ENCODE data around the gene RIPOR2. TPM values are rescaled to one million over a fixed set of nuclear protein-coding genes. Genes with fewer than 3 reads are reported as not detected.
"Not testable (repeated sequence)": the region's sequence is repeated elsewhere in the genome, so short reads cannot be mapped to it uniquely, and the experiment has no call there.

RIPOR2 gene
- total RNA-seq, 1 experiment from 2014 or later = not detected

DNA sequence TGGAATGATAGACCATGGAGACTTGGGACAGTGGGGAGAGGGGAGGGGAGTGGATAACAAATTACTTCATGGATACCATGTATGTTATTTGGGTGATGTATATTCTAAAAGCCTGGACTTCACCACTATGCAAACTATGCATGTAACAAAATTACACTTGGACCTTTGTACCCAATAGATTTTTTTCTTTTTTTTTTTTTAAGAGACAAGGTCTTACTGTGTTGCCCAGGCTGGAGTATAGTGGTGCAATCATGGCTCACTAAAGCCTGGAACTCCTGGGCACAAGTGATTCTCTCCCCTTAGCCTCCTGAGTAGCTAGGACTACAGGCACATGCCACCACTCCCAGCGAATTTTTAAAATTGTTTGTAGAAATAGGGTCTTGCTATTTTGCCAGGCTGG lies 45.3 kb downstream of the RIPOR2 start:
- in situ Hi-C loops (cut with HindIII; ENCODE audit: low sequenced_read_pairs) = no loop called here

DNA sequence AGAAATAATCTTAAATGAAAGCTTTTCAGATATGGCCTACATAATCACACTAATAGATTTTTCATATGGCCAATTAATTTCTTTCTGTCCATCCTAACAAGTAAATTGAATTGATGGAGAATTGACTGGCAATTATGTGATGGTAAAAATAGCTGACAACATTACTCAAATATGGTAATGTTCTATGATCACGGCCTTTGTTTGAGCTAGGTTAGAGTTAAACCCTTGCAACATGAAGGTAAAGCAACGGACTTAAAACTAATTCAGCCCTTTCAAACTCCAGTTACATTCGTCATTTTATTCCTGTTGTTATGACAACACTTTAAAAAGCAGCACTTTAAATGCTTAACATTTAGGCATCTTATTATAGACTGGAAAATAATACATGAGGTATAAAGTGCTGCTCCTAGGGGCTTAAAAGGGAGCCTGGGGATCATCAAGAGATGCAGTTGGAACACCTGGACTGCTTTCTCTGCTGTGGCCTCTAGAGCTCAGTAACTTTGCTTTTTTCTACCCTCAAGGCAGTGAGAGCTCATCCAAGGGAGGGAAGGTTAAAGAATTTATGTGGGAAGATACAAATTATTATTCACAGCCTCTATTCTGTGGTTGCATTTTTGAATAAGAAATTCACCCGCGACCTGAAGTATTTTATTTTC lies 46.9 kb downstream of the RIPOR2 start:
- no peak for DNase-seq (ENCODE audit: low spot score)
- in situ Hi-C loops (cut with HindIII; ENCODE audit: low sequenced_read_pairs) = no loop called here

More for the DNA sequence above, 45.3 kb downstream of the RIPOR2 start:
- DNase-seq (ENCODE audit: low spot score) = no peak

DNA sequence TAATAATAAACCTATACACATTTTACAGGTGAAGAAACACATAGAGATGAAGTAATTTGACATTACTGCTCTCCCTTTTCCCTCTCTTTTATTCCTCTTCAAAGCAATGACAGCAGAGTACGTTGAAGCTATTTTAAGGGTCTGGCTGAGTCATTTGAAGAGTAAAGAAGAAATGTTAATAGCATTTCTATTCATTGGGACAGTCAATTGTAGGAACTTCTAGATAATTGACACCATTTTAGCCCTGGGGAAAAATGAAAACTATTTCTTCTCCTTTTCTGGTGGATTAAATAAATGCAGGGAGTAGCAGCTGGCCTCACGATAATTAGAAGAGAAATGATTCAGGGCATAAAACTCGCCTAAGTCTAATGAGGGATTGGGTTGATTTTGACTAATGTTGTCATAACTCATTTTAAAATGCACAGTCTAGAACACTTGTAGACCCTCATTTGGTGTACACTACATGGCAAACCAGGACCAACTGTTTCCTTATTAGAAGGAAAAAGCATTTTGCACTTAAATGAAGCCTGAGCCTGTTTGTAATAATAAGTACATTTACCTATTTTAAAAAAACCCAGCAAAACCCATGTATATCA lies 48.1 kb downstream of the RIPOR2 start:
- in situ Hi-C loops (cut with HindIII; ENCODE audit: low sequenced_read_pairs) = no loop called here

DNA sequence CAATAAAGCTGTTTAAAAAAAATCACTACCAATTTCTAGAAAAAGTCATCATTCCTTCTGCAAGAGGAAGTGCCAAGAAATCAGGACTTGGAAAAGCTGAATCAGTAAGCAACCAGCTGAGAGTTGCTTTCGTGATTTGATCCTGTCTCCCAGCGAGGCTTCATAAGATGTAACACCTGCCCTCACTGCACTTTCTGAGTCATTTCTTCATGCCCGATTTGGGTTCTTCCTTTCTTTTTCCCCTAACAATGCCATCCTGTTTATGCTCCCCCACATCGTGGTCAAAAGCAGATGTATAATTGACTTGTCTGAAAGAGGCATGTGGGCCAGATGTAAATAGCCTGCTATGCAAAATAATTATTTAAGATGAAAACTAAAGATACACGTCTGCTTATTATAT lies 52.1 kb downstream of the RIPOR2 start:
- in situ Hi-C loops (cut with HindIII; ENCODE audit: low sequenced_read_pairs) = no loop called here

More for the DNA sequence above, 48.1 kb downstream of the RIPOR2 start:
- DNase-seq (ENCODE audit: low spot score) = no peak

DNA sequence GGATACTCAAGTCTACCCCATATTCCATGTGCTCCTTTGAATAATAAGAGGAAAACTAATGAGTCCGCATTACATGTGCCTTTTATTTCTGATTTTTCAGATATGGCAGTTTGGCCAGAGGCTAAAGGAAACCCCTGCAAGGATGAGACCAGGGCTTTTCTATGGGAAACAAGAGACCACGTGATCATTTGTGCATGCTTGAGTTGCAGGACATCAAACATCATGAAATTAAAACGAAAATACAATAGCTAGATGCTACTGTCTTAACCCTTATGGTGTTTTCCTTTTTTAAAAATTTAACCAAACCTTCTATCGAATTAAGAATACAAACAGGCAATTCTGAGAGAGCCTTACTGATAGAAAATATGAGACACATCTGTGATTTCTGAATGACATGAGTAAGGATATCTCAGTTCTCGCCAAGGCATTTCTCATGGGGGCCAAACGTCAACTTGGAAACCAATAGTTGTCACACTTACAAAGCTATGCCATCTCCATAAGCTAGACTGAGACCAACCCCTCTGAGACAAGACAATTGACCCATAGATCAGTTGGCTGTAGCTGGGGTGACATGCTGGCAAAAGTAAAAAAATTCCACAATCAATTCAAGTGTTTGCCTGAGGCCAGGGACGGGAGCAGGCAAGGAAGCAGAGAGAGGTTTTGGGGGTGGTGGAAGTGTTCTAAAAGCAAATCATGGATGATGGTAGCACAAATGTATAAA lies 52.8 kb downstream of the RIPOR2 start:
- DNase-seq (ENCODE audit: low spot score) = no peak
- in situ Hi-C loops (cut with HindIII; ENCODE audit: low sequenced_read_pairs) = no loop called here

More for the DNA sequence above, 52.1 kb downstream of the RIPOR2 start:
- DNase-seq (ENCODE audit: low spot score) = no peak

DNA sequence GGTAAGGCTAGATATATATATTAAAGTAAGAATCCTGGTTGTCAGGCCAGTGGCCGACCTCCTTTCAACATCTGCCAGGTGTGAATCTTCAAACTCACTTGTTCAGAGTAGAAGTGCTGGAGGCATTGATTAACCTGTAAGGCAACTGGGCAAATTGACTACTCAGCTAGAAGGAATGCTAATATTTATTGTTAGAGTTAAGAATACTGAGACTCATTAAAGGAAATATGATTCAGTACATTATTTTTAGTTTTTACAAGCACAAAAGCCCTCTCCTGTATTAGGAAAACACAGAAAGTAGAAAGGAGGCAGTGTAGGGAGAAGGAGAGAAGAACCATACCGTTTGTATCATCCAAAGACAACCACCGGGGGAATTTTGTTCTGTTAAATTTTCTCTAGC lies 53.5 kb downstream of the RIPOR2 start:
- DNase-seq (ENCODE audit: low spot score) = no peak
- in situ Hi-C loops (cut with HindIII; ENCODE audit: low sequenced_read_pairs) = no loop called here

DNA sequence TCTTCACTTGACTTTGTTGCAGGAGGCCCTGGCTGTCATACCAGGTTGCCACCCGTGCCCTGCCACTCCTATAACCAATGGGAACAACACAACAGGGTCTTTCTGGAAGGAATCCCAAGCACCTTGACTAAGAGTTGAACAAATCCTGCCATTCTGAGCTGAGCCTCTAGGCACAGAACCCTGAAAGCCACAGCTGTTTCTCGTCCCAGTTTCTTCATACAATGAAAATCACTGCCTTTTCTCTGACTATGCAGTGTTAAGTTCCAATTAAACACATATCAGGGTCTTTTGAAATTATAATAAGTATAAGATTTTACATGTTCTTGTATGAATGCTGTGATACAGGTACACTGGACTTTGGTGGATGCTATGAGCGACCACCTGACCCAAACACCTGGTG lies 54.4 kb downstream of the RIPOR2 start:
- DNase-seq (ENCODE audit: low spot score) = no peak

DNA sequence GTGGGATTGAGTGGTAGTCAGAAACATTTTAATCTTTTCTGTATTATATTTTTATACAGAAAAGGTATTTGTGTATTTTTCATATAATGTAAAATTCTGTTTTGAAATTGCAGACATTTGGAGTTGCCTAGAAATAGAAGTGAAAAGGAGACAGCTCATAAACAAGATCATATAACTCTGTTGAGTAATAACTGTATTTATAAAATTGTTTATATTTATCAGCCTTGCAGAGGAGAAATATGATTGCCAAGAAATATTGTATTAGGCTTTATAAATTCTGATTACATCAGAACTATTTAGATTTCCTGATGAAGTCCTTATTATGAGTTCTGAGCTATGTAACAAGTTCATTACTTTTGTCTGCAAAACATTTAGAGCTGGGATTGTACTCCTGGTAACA lies 55.3 kb downstream of the RIPOR2 start:
- no peak for DNase-seq (ENCODE audit: low spot score)
- in situ Hi-C loops (cut with HindIII; ENCODE audit: low sequenced_read_pairs) = no loop called here

More for the DNA sequence above, 54.4 kb downstream of the RIPOR2 start:
- in situ Hi-C loops (cut with HindIII; ENCODE audit: low sequenced_read_pairs) = no loop called here

DNA sequence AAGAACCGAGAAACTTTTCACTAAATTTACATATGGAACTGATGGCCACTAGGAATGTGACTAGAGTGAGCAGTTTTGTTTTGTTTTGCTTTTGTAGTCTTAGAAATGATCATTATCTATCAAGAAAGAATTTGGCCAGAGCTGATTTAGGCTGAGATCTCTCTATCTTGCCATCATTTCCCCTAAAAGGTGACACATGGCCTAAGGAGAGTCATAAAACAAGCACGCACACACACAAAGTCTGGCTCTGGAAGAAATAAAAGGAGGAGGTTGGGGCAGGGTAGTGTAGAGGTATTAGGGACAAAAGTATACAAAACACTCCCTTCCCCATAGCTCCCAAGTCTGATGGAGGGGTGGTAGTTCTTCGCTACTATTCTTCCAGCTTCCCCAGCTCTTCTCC lies 56.4 kb downstream of the RIPOR2 start:
- in situ Hi-C loops (cut with HindIII; ENCODE audit: low sequenced_read_pairs) = no loop called here
- no peak for DNase-seq (ENCODE audit: low spot score)

DNA sequence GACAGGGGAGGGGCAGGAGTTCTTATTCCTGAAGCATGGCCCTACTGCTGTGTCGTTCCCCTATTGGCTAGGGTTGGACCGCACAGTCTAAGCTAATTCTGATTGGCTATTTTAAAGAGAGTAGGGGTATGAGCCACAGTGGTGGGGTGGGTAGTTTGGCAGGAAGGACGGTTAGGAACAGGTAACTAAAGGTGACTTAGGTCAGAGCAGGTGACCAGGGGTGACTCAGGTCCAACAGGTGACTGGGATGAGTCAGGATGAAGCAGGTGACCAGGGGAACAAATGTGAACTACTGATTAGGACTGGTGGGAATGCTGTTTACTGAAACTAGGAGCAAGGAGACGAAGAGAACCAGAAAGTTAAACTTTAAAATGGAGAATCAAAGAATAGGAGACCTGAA lies 58.0 kb downstream of the RIPOR2 start:
- in situ Hi-C loops (cut with HindIII; ENCODE audit: low sequenced_read_pairs) = not testable (repeated sequence)

DNA sequence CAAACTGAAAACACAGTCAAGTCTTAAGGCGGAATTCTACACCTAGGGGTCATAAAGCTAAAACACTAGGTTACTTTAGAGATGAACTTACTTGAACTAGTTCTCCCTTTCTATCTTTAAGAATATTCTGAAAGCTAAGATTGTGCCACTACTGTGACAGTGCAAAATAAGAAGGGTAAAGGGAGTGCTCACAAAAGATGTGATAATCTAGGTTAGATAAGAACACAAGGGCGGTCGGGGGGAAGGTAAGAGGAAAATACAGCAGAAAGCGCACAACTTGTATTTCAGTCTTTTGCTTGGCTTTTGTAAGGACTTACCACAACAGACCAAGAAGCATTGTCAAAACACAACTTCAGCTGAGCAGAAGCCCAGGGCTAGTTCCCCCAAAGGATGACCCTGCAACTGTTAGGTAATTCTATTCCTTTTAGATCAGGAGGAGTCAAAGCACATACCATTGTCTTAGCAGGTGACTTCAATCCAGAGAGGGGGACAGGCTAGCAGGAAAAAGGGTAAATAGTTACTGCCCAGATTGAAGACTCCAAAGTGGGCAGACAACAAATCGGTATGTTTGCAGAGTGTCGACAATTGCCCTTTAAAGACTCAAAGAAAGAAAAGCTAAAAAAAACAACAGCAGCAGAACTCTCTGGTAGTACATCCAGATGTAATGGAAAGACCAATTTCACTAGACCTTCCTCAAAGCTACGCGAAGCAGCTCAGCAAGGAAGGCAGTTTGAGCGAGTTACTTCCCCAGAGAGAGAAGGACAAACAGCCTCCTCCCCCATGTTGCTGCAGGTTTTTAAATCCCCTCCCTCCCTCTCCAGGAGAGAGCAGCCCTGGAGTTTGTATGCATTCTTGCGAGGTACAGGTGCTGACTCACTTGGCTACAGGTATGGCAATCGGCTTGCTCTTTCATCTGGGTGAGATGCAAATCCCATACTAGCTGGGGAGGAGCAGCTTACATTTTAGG lies 59.0 kb downstream of the RIPOR2 start:
- DNase-seq (ENCODE audit: low spot score) = no peak
- in situ Hi-C loops (cut with HindIII; ENCODE audit: low sequenced_read_pairs) = no loop called here

More for the DNA sequence above, 58.0 kb downstream of the RIPOR2 start:
- not testable (repeated sequence) for DNase-seq (ENCODE audit: low spot score)

DNA sequence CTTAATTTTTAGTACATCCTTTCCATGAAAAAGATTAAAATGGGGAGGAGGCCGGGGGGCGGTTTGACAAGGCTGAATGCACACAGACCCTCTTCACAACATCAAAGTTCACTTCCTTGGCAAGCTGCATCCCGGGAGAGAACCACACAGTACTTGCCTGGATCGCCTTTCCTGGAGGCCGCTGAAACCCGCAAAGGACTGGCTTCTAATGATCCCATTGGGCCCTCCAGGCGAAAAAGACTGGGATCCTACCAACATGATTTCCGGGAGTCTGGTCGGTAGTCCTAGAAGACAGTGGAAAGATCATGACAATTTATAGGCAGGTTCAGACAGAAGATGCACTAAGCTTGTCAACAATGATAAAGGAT lies 60.2 kb downstream of the RIPOR2 start:
- in situ Hi-C loops (cut with HindIII; ENCODE audit: low sequenced_read_pairs) = no loop called here

DNA sequence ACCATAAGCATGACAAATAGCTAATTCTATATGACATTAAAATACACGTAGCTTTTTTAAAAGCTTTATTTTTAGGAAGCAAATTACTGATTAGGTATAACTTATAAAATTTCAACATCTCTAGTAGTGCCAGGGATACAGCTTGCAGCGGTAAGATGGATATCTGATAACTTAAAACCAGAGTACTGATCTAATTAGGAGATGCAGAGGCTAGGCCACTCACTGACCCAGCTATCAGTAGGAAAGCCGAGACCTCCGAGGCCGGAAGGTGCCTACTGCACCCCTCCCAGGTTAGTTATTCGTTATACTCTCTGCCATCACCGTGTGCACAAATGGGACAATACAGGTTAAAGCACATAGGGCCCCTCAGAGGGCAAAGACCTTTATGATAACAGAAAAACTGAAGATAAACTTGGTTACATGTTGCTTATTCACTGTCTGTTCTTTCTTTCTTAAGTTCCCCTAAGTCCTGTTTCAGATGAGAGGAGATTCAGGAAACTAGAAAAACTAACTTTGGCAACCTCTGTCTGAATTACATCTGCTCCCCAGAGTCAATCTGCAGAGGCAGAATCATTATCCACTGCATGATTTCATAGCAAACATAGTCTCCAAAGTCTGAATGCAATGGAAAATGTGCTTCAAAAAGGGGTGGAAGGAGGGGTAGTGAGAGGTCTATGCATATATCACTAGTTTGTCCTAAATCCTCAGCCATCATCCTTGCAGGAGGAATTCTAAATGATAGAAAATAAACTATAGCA lies 60.8 kb downstream of the RIPOR2 start:
- DNase-seq (ENCODE audit: low spot score) = no peak

More for the DNA sequence above, 60.2 kb downstream of the RIPOR2 start:
- DNase-seq (ENCODE audit: low spot score) = no peak

DNA sequence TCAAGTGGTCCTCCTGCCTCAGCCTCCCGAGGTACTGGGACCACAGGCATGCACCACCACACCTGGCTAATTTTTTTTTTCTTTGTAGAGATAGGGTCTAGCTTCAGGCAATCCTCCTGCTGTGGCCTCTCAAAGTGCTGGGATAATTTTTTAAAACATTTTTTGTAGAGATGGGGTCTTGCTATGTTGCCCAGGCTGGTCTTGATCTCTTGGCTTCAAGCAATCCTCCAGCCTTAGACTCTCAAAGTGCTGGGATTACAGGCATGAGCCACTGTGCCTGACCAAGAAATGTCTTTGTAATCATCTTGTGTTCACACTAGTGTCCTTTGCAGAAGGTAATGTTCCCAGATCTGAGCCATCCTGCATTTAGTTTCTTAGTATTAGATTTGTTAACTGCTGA lies 61.6 kb downstream of the RIPOR2 start:
- in situ Hi-C loops (cut with HindIII; ENCODE audit: low sequenced_read_pairs) = no loop called here
- no peak for DNase-seq (ENCODE audit: low spot score)

More for the DNA sequence above, 60.8 kb downstream of the RIPOR2 start:
- in situ Hi-C loops (cut with HindIII; ENCODE audit: low sequenced_read_pairs) = no loop called here

DNA sequence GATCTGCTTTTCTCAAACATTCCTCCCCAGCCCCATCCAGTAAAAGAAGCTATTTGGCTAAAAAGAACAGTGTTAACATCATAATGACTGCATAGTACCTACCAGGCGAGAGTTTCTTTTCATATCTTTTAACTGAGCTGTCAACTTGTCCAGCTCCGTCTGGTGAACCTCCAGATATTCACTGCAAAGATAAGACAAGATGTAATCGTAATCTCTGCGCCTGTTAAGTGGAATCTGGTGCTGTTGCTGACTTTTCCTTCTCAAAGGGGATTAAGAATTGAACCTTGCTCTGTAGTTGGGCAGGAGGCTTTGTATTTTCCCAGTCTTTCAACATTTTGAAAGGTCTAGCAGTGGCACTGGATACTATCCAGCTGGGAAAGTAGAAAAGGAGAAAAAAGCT lies 63.0 kb downstream of the RIPOR2 start:
- no peak for DNase-seq (ENCODE audit: low spot score)
- in situ Hi-C loops (cut with HindIII; ENCODE audit: low sequenced_read_pairs) = no loop called here

DNA sequence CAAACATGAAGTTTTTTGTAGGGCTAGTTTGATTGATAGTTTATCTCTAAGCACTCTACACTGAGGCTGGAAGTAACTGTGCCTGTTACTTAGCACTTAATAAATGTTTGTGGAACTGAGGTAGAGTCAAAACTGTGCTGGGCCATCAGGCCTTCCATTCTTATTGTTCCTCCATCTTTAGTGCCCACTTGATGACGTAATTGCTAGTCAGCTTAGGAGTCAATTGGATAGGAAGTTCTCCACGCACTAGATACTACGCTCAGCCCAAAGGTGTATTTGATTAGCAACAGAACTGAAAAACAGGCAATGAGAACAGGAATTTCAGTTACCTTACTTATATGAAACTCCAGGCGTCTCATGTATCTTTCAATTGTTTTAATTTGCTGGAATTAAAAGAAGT lies 67.0 kb downstream of the RIPOR2 start:
- DNase-seq (ENCODE audit: low spot score) = no peak
- in situ Hi-C loops (cut with HindIII; ENCODE audit: low sequenced_read_pairs) = no loop called here

DNA sequence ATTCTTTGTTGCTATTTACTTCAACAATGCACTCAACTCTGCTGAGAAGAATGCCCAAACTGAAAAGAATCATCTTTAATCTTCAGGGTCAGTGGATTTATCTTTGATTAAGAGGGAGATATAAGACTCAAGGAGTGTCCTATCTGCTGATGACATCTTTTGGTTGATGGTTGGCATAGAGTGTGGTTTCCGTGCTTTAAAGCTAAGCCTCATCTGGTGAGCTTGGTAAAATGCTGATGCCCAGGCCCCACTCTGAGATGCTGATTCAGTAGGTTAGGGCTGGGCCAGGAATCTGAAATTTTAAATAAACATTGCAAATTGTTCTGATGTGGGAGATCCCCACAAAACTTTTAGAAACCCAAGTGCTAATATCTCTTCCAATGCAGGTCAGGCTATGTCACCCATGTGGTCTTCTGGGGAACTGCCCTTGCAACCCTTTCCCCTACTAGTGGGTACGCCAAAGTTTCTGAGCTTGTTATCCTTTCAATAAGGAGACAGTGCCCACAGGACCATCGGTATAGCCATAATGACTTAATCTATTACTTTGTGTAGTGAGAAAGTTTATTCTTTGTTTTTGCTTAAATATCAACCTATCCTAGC lies 68.6 kb downstream of the RIPOR2 start:
- DNase-seq (ENCODE audit: low spot score) = no peak
- in situ Hi-C loops (cut with HindIII; ENCODE audit: low sequenced_read_pairs) = no loop called here

DNA sequence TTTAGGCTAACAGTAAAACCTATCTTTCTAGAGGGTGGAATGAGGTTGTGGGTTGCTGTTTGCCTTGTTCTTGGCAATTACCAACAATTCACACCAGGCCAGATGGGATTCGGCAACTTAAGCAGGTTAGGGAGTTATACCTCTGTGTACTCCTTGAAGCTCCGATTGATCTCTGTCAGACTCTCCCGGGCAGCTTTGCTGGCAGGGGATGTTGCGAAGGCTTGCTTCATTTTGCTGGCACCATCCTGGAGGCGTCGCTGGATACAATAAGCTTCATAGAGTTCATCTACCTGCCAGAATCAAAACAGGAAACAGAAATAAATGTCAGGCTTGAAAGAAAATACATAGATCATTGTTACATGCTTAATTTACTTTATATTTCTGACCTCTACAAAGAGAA lies 70.6 kb downstream of the RIPOR2 start:
- no peak for DNase-seq (ENCODE audit: low spot score)
- in situ Hi-C loops (cut with HindIII; ENCODE audit: low sequenced_read_pairs) = no loop called here
